ENCODE results near the gene ZNF628. TPM values are rescaled to one million over a fixed set of nuclear protein-coding genes. Genes with fewer than 3 reads are reported as not detected.

ZNF628 gene
- total RNA-seq, 1 donor from 2014 or later, result 7.4 TPM

DNA sequence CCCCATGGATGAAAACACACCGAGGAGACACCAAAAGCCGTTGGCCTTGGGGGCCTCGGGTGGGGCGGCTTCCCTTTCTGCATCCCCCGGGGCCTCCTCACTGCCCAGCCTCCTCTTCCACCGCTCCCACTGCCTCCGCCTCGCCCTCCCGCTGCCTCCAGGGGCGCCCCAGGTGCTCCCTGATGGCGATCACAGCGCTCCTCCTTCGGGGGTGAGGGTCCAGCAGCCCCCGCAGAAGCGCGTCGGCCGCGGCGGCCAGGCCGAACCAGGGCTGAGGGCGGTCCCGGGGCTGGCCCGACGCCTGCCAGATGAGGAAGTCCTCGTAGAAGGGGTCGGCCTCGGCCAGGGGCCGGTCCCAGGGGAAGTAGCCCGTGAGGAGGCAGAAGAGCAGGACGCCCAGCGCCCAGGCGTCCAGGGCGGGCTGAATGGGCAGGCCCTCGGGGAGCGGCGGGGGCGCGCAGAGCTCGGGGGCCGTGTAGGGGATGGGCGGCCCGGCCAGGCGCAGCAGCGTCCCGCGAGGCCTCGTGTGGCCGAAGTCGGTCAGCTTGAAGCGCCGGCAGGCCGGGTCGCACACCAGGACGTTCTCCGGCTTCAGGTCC is 53.3 kb downstream of the ZNF628 start:
- DNase-seq (ENCODE audit: low spot score), result no peak

DNA sequence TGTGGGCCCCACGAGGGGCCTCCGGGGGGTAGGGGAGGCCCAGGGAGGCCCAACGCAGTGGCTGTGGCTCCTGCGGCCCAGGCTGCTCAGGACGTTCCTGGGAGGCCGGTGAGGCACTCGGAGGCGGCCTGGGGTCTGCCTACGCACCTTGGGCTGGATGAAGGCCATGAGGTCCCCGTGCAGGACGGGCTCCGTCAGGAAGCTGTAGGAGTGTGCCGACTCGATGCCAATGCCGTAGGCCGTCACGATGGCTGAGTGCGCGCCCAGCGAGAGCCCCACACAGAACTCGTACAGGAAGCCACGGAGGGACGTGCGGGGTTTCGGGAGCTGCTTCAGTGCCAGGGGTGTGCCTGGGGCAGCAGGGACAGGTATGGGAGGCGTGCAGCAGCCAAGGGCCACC is 54.6 kb downstream of the ZNF628 start:
- DNase-seq (ENCODE audit: low spot score), result no peak

Other genes with a start within 250 kb of the ZNF628 start
- 6.4 TPM for gene TMEM86B, start 247.9 kb upstream of the ZNF628 start, total RNA-seq
- gene PPP6R1, start 217.6 kb upstream of the ZNF628 start, total RNA-seq, result 65.1 TPM
- 31.2 TPM for gene HSPBP1, start 196.5 kb upstream of the ZNF628 start, total RNA-seq
- 10.6 TPM for gene BRSK1, start 192.6 kb upstream of the ZNF628 start, total RNA-seq
- 1.9 TPM for gene TMEM150B, start 151.3 kb upstream of the ZNF628 start, total RNA-seq
- gene KMT5C, start 136.7 kb upstream of the ZNF628 start, total RNA-seq, result 12.0 TPM
- gene COX6B2, start 121.9 kb upstream of the ZNF628 start, total RNA-seq, result 3.7 TPM
- gene GARIN5B, start 113.4 kb upstream of the ZNF628 start, total RNA-seq, result not detected
- gene IL11, start 106.2 kb upstream of the ZNF628 start, total RNA-seq, result not detected
- gene TMEM190, start 99.8 kb upstream of the ZNF628 start, total RNA-seq, result not detected
- gene TMEM238, start 92.3 kb upstream of the ZNF628 start, total RNA-seq, result 20.8 TPM
- 2,509 TPM for gene RPL28, start 90.7 kb upstream of the ZNF628 start, total RNA-seq
- 31.9 TPM for gene UBE2S, start 68.8 kb upstream of the ZNF628 start, total RNA-seq
- not detected for gene SHISA7, start 33.3 kb upstream of the ZNF628 start, total RNA-seq
- 48.4 TPM for gene ISOC2, start 15.0 kb upstream of the ZNF628 start, total RNA-seq
- not detected for gene C19orf85, start 11.9 kb upstream of the ZNF628 start, total RNA-seq
- gene NAT14, start 8.6 kb downstream of the ZNF628 start, total RNA-seq, result 14.2 TPM
- 15.2 TPM for gene SSC5D, start 11.8 kb downstream of the ZNF628 start, total RNA-seq
- not detected for gene SBK2, start 60.5 kb downstream of the ZNF628 start, total RNA-seq
- gene SBK3, start 68.9 kb downstream of the ZNF628 start, total RNA-seq, result 0.39 TPM
- 14.0 TPM for gene ZNF579, start 104.2 kb downstream of the ZNF628 start, total RNA-seq
- 18.4 TPM for gene FIZ1, start 122.9 kb downstream of the ZNF628 start, total RNA-seq
- gene ZNF524, start 123.7 kb downstream of the ZNF628 start, total RNA-seq, result 13.0 TPM
- gene ZNF865, start 129.0 kb downstream of the ZNF628 start, total RNA-seq, result 13.6 TPM
- 9.5 TPM for gene ZNF784, start 147.9 kb downstream of the ZNF628 start, total RNA-seq
- 56.5 TPM for gene ZNF580, start 164.4 kb downstream of the ZNF628 start, total RNA-seq
- 22.7 TPM for gene ZNF581, start 167.0 kb downstream of the ZNF628 start, total RNA-seq
- 12.3 TPM for gene CCDC106, start 171.6 kb downstream of the ZNF628 start, total RNA-seq
- gene U2AF2, start 178.4 kb downstream of the ZNF628 start, total RNA-seq, result 195 TPM
- 78.5 TPM for gene EPN1, start 198.6 kb downstream of the ZNF628 start, total RNA-seq